GM23338 (cell line): ENCODE results near the gene EVI5L.

ENCODE experiments used
- CREB1 ChIP-seq: fragments of 250-450 bp; sonication (Bioruptor Pico); IDR thresholded peaks from 2 replicates; pipeline ENCODE4 v1.5.0; 2020; ENCODE audit warnings: low read depth, mild to moderate bottlenecking, moderate library complexity
- EZH2 ChIP-seq: fragments of 200-600 bp; sonication (generic); IDR thresholded peaks from one replicate; pipeline ENCODE4 v1.8.0; 2017; ENCODE audit warnings: antibody characterized with exemption, mild to moderate bottlenecking, low read depth; ENCODE audit not compliant: unreplicated experiment
- EZH2phosphoT487 ChIP-seq: fragments of 200-600 bp; sonication (generic); IDR thresholded peaks from one replicate; pipeline ENCODE4 v1.8.1; 2018; ENCODE audit warnings: antibody characterized with exemption; ENCODE audit not compliant: unreplicated experiment
- JUNB ChIP-seq: IDR thresholded peaks from one replicate; pipeline ENCODE4 v1.6.1; 2016; ENCODE audit warnings: antibody characterized with exemption; ENCODE audit not compliant: unreplicated experiment
- POLR2AphosphoS5 ChIP-seq: IDR thresholded peaks from 2 replicates; pipeline ENCODE4 v1.6.1; 2016; ENCODE audit warnings: antibody characterized with exemption, low read depth
- REST ChIP-seq: IDR thresholded peaks from one replicate; pipeline ENCODE4 v1.6.1; 2018; ENCODE audit warnings: antibody characterized with exemption; ENCODE audit not compliant: unreplicated experiment
- STAT1 ChIP-seq: IDR thresholded peaks from one replicate; pipeline ENCODE4 v1.6.1; 2016; ENCODE audit warnings: antibody characterized with exemption; ENCODE audit not compliant: unreplicated experiment
- ZNF331 ChIP-seq: fragments of 250-450 bp; sonication (Bioruptor Pico); IDR thresholded peaks from 2 replicates; pipeline ENCODE4 v1.5.0; 2020; ENCODE audit warnings: low read depth, mild to moderate bottlenecking, moderate library complexity
- TF ChIP-seq, protein P1 (sequence below), 2 experiments: fragments of 200-600 bp in 1 of 2; sonication (generic) in 1 of 2; conservative IDR thresholded peaks; 2 replicates each; pipeline versions ENCODE4 v1.5.1 to v1.6.1; 2016 to 2017; ENCODE audit warnings: antibody characterized with exemption in 2 of 2, low read depth in 2 of 2, mild to moderate bottlenecking in 2 of 2, moderate library complexity in 1 of 2

DNA sequence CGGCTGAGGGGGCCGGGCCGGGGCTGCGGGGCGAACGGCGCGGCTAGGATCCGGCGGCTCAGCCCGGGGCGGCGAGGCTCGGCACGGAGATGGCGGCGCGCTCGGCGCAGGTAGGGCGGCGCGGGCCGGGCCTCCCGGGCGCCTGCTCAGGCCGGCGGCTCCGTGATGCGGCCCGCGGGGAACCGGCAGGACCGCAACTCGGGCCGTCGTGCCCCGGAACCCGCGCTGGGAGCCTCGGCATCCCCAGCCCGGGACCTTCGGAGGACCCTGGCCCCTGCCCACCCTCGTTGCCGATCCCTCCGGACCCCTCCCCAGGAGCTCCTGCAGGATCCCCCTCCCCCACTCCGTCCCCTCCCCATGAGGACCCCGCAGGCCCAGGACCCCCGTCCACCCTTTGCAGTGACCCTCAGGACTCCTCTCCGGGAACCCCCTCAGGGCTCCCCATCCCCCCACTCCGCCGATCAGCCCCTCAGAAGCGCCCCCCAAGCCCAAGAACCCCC, 304 bp downstream of the EVI5L start:
- TF ChIP-seq EZH2phosphoT487 (no peak), POLR2AphosphoS5 (no peak), EZH2 (no peak), JUNB (no peak), CREB1 (CRISPR knock-in tag) (no peak), REST (no peak), ZNF331 (CRISPR knock-in tag) (no peak), STAT1 (no peak)
- TF ChIP-seq, protein P1, sequence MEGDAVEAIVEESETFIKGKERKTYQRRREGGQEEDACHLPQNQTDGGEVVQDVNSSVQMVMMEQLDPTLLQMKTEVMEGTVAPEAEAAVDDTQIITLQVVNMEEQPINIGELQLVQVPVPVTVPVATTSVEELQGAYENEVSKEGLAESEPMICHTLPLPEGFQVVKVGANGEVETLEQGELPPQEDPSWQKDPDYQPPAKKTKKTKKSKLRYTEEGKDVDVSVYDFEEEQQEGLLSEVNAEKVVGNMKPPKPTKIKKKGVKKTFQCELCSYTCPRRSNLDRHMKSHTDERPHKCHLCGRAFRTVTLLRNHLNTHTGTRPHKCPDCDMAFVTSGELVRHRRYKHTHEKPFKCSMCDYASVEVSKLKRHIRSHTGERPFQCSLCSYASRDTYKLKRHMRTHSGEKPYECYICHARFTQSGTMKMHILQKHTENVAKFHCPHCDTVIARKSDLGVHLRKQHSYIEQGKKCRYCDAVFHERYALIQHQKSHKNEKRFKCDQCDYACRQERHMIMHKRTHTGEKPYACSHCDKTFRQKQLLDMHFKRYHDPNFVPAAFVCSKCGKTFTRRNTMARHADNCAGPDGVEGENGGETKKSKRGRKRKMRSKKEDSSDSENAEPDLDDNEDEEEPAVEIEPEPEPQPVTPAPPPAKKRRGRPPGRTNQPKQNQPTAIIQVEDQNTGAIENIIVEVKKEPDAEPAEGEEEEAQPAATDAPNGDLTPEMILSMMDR (conservative IDR thresholded peaks at IDR 0.05; ENCODE audit: low read depth in 2 of 2): no peak
